ENCODE data around the gene EIF2D. TPM values are rescaled to one million over a fixed set of nuclear protein-coding genes. Genes with fewer than 3 reads are reported as not detected.

EIF2D gene
- total RNA-seq, 1 donor from 2014 or later, result 26.4 TPM

DNA sequence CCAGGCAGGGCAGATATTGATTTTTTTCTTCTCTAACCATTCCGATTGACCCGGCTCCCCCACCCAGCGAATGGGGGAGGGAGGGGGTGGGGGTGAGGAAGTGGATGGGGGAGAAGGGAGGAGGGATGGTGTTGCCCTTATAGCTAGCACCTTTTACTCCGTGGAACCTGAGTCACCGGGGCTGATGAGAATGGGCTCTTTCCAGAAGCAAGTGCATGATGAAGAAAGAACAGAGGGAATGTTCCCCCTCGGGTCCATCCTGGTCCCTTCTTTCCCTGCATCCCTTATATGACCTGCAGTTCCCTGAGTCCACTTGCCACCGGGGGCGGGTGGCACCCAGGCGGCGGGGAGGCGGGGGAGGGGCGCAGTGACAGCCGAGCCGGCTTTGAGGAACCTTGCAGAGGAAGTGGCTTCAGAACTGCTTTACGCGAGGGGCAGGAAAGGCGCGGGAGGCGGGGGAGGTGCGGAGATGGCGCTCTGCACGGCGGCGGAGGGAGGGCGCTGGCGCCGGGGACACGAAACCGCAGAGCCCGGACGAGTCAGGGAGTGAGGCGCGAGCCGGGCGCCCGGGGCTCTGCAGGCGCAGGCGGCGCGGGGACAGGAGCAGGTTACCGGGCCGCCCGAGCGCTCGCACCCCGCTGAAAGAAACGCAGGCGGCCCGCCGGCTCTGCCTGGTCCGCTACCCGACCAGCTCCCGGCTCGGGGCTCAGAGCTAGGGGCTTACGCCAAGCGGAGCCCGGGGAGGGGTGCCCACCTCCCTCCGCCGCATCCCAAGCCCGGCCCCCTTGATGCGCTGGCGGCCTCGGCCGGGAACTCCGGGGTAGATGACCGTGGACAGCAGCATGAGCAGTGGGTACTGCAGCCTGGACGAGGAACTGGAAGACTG, 55.3 kb downstream of the EIF2D start:
- intact Hi-C loops (cut with micrococcal nuclease), result no loop called here

GRCh38 chr1:206556047-206556749, 56.1 kb downstream of the EIF2D start:
- intact Hi-C loops (cut with micrococcal nuclease), result no loop called here
- DNase-seq, result no peak

More for the DNA sequence above, 55.3 kb downstream of the EIF2D start:
- ATAC-seq (peak; percentile 78), DNase-seq (peak; percentile 90)

GRCh38 chr1:206555473-206555935, 56.8 kb downstream of the EIF2D start:
- intact Hi-C loops (cut with micrococcal nuclease), result no loop called here
- ATAC-seq, result peak; percentile 75
- peak; percentile 78 for DNase-seq

More at GRCh38 chr1:206556047-206556749, 56.1 kb downstream of the EIF2D start:
- no peak for ATAC-seq

DNA sequence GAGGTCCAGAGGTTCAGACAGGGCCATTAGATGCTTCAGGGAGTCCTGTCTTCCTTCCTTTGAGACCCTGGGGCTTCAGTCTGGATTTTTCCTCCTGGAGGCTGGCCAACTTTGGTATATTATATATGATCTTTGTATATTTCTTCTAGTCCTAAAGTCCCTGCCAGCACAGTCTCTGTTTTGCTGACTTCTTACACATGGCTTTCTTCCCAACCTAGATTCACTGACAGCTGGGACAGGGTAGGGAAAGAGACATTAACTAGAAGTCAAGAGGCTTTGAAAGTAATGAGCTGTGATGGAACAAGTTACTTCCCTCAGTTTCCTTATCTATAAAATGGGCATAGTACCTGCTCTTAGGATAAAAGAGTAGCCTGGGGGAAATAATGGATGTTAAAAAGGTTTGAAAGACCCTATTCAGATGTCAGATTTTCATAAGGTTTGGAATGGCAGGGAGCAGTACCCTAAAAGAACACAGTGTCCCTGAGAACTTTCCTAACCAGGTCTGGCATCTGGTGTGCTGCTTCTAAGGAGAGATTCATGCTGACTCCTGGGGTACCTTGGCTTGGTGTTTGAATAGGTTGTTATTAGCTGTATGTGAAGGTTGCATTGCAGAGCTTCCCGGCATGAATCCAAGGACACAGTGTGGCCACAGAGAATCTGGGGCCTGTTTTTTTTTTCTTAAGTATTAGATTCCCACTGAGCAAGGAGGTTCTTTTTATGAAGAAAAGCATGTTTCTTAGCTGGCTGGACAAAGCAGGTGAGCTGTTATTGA, 57.4 kb downstream of the EIF2D start:
- no peak for ATAC-seq
- no peak for DNase-seq
- intact Hi-C loops (cut with micrococcal nuclease), result no loop called here

DNA sequence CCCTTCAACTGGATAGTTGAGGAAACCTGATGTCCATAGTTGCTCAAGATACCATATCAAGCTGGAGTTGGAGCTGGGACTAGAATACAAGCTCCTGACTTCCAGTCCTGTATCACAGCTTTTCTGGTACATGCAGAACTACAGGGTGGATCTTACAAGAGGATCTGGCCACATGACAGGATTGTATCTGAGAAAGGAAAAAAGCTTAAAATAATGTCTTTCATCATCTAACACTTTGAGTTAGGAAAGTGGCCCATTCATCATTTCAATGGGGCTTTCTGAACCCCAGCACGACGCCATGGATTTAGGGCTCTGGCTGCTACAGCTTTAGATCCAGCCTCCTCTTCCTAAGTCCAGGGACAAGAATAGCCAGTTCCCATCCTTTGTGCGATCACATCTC, 58.1 kb downstream of the EIF2D start:
- intact Hi-C loops (cut with micrococcal nuclease), result no loop called here

DNA sequence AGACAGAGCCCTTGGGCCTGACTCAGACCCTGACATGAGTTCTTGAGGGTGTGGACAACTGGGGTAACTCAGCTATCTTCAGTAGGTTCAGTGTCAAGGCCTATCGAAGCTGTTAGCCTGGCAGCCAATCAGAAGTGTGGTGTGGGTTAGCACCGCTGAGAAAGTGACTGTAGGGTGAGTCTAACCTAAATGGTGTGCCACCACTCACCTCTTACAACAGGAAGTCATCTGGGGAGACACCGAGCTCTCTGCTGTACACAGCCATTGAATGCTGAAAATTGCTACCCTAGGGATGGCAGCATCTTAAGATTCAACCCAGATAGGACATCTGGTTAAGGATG, 60.3 kb downstream of the EIF2D start:
- ATAC-seq, result no peak
- intact Hi-C loops (cut with micrococcal nuclease), result no loop called here
- DNase-seq, result no peak

More for the DNA sequence above, 58.1 kb downstream of the EIF2D start:
- ATAC-seq (no peak), DNase-seq (no peak)

- DNase-seq (no peak), ATAC-seq (peak; percentile 16)
- intact Hi-C loops (cut with micrococcal nuclease), result no loop called here
These were observed 60.8 kb downstream of the EIF2D start for GRCh38 chr1:206551296-206551985.

GRCh38 chr1:206550446-206550845, 61.8 kb downstream of the EIF2D start:
- intact Hi-C loops (cut with micrococcal nuclease), result no loop called here
- no peak for ATAC-seq
- no peak for DNase-seq

DNA sequence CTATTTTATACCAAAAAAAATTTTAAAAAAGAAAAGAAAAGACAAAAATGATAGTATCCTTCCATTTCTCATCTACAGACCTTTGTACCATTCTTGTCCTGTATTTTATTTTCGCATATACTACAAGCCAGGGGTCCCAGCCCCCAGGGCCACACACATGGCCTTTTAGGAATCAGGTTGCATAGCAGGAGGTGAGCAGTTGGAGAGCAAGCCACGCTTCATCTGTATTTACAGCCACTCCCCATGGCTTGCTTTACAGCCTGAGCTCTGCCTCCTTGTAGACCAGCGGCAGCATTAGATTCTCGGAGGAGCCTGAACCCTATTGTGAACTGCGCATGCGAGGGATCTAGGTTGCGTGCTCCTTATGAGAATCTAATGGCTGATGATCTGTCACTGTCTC, 65.2 kb downstream of the EIF2D start:
- intact Hi-C loops (cut with micrococcal nuclease), result no loop called here
- ATAC-seq (no peak), DNase-seq (no peak)

- ATAC-seq (no peak), DNase-seq (no peak)
- intact Hi-C loops (cut with micrococcal nuclease), result loop anchor here (2.0 kb wide), 1 partner anchor 39 kb away; no protein-coding TSS in a partner anchor
These were observed 66.9 kb downstream of the EIF2D start for GRCh38 chr1:206545351-206545750.

- DNase-seq (peak; percentile 80), ATAC-seq (peak; percentile 78)
- intact Hi-C loops (cut with micrococcal nuclease), result loop anchor here (2.0 kb wide), 1 partner anchor 40 kb away; no protein-coding TSS in a partner anchor
These were observed 67.6 kb downstream of the EIF2D start for GRCh38 chr1:206544562-206545257.

Other genes starting within 250 kb of the EIF2D start
- 0.64 TPM for gene IKBKE, start 142.0 kb downstream of the EIF2D start, total RNA-seq
- 4.2 TPM for gene RASSF5, start 104.9 kb downstream of the EIF2D start, total RNA-seq
- 22.2 TPM for gene DYRK3, start 23.1 kb upstream of the EIF2D start, total RNA-seq
- gene MAPKAPK2, start 72.4 kb upstream of the EIF2D start, total RNA-seq, result 228 TPM
- gene IL19, start 158.3 kb upstream of the EIF2D start, total RNA-seq, result not detected
- 0.37 TPM for gene IL10, start 160.0 kb upstream of the EIF2D start, total RNA-seq